Kidney (tissue), 14 donors: ENCODE data around the gene DNAJB6. TPM values are rescaled to one million over a fixed set of nuclear protein-coding genes. Genes with fewer than 3 reads are reported as not detected.

Experiments
- DNase-seq, 5 donors: peaks; one replicate each; pipeline ENCODE4 v3.0.0-alpha.2; 2013 to 2020
- FAIRE-seq: peaks from 2 replicates; lab custom pipeline; 2012; peaks lifted over from hg19 to GRCh38; lab: Jason Lieb, UNC
- H3K27ac ChIP-seq, 2 donors: one replicate each; pipeline ENCODE4 v1.7.0; 2013; ENCODE audit warnings: low read depth in 2 of 2, low read length in 2 of 2, inconsistent platforms in 1 of 2
- H3K27me3 ChIP-seq: one replicate; pipeline ENCODE4 v1.7.1; 2013; ENCODE audit warnings: low read length, inconsistent platforms; ENCODE audit not compliant: control insufficient read depth, insufficient read depth
- H3K36me3 ChIP-seq, 3 donors: one replicate each; pipeline versions ENCODE4 v1.7.0 to v1.7.1; 2013; ENCODE audit warnings: low read length in 3 of 3, control low read depth in 1 of 3, inconsistent platforms in 1 of 3; ENCODE audit not compliant: insufficient read depth in 3 of 3, control insufficient read depth in 2 of 3
- H3K4me1 ChIP-seq, 3 donors: one replicate each; pipeline versions ENCODE4 v1.7.0 to v1.7.1; 2013; ENCODE audit warnings: low read length in 3 of 3, inconsistent platforms in 1 of 3, low read depth in 1 of 3; ENCODE audit not compliant: control insufficient read depth in 2 of 3, insufficient read depth in 2 of 3
- H3K4me3 ChIP-seq, 3 donors: one replicate each; pipeline versions ENCODE4 v1.7.0 to v1.8.1; 2013; ENCODE audit warnings: low read length in 3 of 3, control low read depth in 1 of 3, inconsistent platforms in 1 of 3
- H3K9ac ChIP-seq, 3 donors: one replicate each; pipeline versions ENCODE4 v1.7.0 to v1.7.1; 2013; ENCODE audit warnings: low read length in 3 of 3, control low read depth in 1 of 3, inconsistent platforms in 1 of 3
- H3K9me3 ChIP-seq, 3 donors: one replicate each; pipeline versions ENCODE4 v1.7.0 to v1.7.1; 2013; ENCODE audit warnings: low read length in 3 of 3, control low read depth in 1 of 3, inconsistent platforms in 1 of 3; ENCODE audit not compliant: control insufficient read depth in 2 of 3, insufficient read depth in 1 of 3
- CTCF ChIP-seq: IDR thresholded peaks from 3 replicates; pipeline ENCODE4 v1.5.1; 2012; ENCODE audit warnings: mild to moderate bottlenecking, moderate library complexity, borderline replicate concordance; ENCODE audit not compliant: insufficient read depth; ENCODE audit errors: extremely low read depth
- intact Hi-C: fragments of 100-400 bp; cut with DNase I; formaldehyde crosslinking; loops from one replicate; pipeline ENCODE4 v1.11.1; 2022
- polyA plus RNA-seq: library from polyadenylated mRNA; stranded (reverse); fragments of 350-450 nt; fragmentation: Illumina TruSeq; extraction: RNeasy Lipid Tissue Mini Kit (QIAGEN cat#74804); gene quantifications from one replicate; pipeline ENCODE4 v1.2.3, GENCODE V29; 2014; ENCODE audit warnings: low read depth, low replicate concordance; ENCODE audit not compliant: insufficient read depth
- total RNA-seq: library from RNA; stranded (reverse); fragmentation: NEBNext Ultra II Directional; extraction: Animal tissue kit (Norgen Biotek cat#: 25700); gene quantifications from one replicate; pipeline ENCODE4 v1.2.1, GENCODE V29; 2021
- donor health status: control.
- donor health status: control.
- donor health status: control.
- donor health status: control.
- donor health status: control.
- donor health status: DM: yes; HTN: yes; CAD: no.
- donor health status: Normal renal cell carcinoma (clear cell type).

The DNAJB6 gene
- total and polyA plus RNA-seq, 2 donors from 2014 or later = 74.5 to 86.8 TPM

- Histone ChIP-seq H3K27me3 (no peaks in the 10 kb centered on the region), H3K4me3 (no peak overlapping the region), H3K27ac (no peak overlapping the region), H3K4me1 (no peaks in the 10 kb centered on the region), H3K36me3 (peaks cover 0 to 21% (median 21%) of the 10 kb centered on the region in 3 donors), H3K9ac (no peak overlapping the region), H3K9me3 (no peaks in the 10 kb centered on the region)
- no peak for DNase-seq
- FAIRE-seq = no peak
- no peak for TF ChIP-seq CTCF
- intact Hi-C loops = no loop called here
Measured at GRCh38 chr7:157383868-157384267, 47.1 kb downstream of the DNAJB6 start.

GRCh38 chr7:157384301-157384700 lies 47.5 kb downstream of the DNAJB6 start:
- TF ChIP-seq CTCF = no peak
- Histone ChIP-seq H3K4me1 (no peaks in the 10 kb centered on the region), H3K27me3 (no peaks in the 10 kb centered on the region), H3K36me3 (peaks cover 0 to 22% (median 21%) of the 10 kb centered on the region in 3 donors), H3K9me3 (no peaks in the 10 kb centered on the region), H3K9ac (no peak overlapping the region), H3K4me3 (no peak overlapping the region), H3K27ac (no peak overlapping the region)
- peak in 1 of 5 donors; percentile 22 for DNase-seq
- intact Hi-C loops = no loop called here
- no peak for FAIRE-seq

GRCh38 chr7:157386979-157387800 lies 50.4 kb downstream of the DNAJB6 start:
- Histone ChIP-seq H3K4me1 (no peaks in the 10 kb centered on the region), H3K27ac (no peak overlapping the region), H3K4me3 (no peak overlapping the region), H3K27me3 (no peaks in the 10 kb centered on the region), H3K36me3 (peaks cover 0 to 35% (median 30%) of the 10 kb centered on the region in 3 donors), H3K9ac (no peak overlapping the region), H3K9me3 (no peaks in the 10 kb centered on the region)
- intact Hi-C loops = no loop called here
- TF ChIP-seq CTCF = peak; percentile 77
- DNase-seq = peak; percentile 83 to 87 (median 85)
- no peak for FAIRE-seq
